Measurements from ENCODE around the gene HPCAL1.
"Not testable (repeated sequence)": the region's sequence is repeated elsewhere in the genome, so short reads cannot be mapped to it uniquely, and the experiment has no call there.

Gene HPCAL1

GRCh38 chr2:10302479-10303180, at the start of gene HPCAL1:
Gene HPCAL1, plus strand, starts transcription at chr2:10302904. Its CDS starts 116,854 bp downstream, at chr2:10419758.
- DNase-seq (ENCODE audit: insufficient read length, low spot score) (peak; percentile 81), FAIRE-seq (no peak)

- no peak for DNase-seq (ENCODE audit: insufficient read length, low spot score)
- no peak for FAIRE-seq
These were observed 48.9 kb upstream of the HPCAL1 start for GRCh38 chr2:10253596-10254372.

GRCh38 chr2:10254373-10255188, 48.1 kb upstream of the HPCAL1 start:
- FAIRE-seq (no peak), DNase-seq (ENCODE audit: insufficient read length, low spot score) (peak; percentile 68)

- DNase-seq (ENCODE audit: insufficient read length, low spot score), result no peak
- no peak for FAIRE-seq
These were observed 47.3 kb upstream of the HPCAL1 start for GRCh38 chr2:10255189-10256030.

GRCh38 chr2:10256031-10256514, 46.6 kb upstream of the HPCAL1 start:
- DNase-seq (ENCODE audit: insufficient read length, low spot score) (no peak), FAIRE-seq (no peak)

GRCh38 chr2:10256515-10257031, 46.1 kb upstream of the HPCAL1 start:
- no peak for FAIRE-seq
- DNase-seq (ENCODE audit: insufficient read length, low spot score), result no peak

GRCh38 chr2:10257036-10257435, 45.7 kb upstream of the HPCAL1 start:
- DNase-seq (ENCODE audit: insufficient read length, low spot score) (no peak), FAIRE-seq (no peak)

- DNase-seq (ENCODE audit: insufficient read length, low spot score) (no peak), FAIRE-seq (no peak)
These were observed 45.1 kb upstream of the HPCAL1 start for GRCh38 chr2:10257500-10258147.

- FAIRE-seq, result no peak
These were observed 44.4 kb upstream of the HPCAL1 start for GRCh38 chr2:10258326-10258725.

GRCh38 chr2:10258726-10259125, 44.0 kb upstream of the HPCAL1 start:
- no peak for FAIRE-seq
- DNase-seq (ENCODE audit: insufficient read length, low spot score), result no peak

More at GRCh38 chr2:10258326-10258725, 44.4 kb upstream of the HPCAL1 start:
- no peak for DNase-seq (ENCODE audit: insufficient read length, low spot score)

- FAIRE-seq (no peak), DNase-seq (ENCODE audit: insufficient read length, low spot score) (no peak)
These were observed 42.6 kb upstream of the HPCAL1 start for GRCh38 chr2:10260130-10260529.

GRCh38 chr2:10263526-10263925, 39.2 kb upstream of the HPCAL1 start:
- FAIRE-seq; DNase-seq (ENCODE audit: insufficient read length, low spot score): not testable (repeated sequence)

- FAIRE-seq, result no peak
These were observed 38.0 kb upstream of the HPCAL1 start for GRCh38 chr2:10264506-10265328.

GRCh38 chr2:10265329-10266132, 37.2 kb upstream of the HPCAL1 start:
- DNase-seq (ENCODE audit: insufficient read length, low spot score) (no peak), FAIRE-seq (no peak)

More at GRCh38 chr2:10264506-10265328, 38.0 kb upstream of the HPCAL1 start:
- DNase-seq (ENCODE audit: insufficient read length, low spot score), result no peak

GRCh38 chr2:10266133-10266620, 36.5 kb upstream of the HPCAL1 start:
- FAIRE-seq, result no peak

GRCh38 chr2:10267036-10267435, 35.7 kb upstream of the HPCAL1 start:
- FAIRE-seq, result no peak

More at GRCh38 chr2:10266133-10266620, 36.5 kb upstream of the HPCAL1 start:
- DNase-seq (ENCODE audit: insufficient read length, low spot score), result no peak

More at GRCh38 chr2:10267036-10267435, 35.7 kb upstream of the HPCAL1 start:
- DNase-seq (ENCODE audit: insufficient read length, low spot score), result no peak
